ENCODE measurements around the gene C12orf42.

The C12orf42 gene

DNA sequence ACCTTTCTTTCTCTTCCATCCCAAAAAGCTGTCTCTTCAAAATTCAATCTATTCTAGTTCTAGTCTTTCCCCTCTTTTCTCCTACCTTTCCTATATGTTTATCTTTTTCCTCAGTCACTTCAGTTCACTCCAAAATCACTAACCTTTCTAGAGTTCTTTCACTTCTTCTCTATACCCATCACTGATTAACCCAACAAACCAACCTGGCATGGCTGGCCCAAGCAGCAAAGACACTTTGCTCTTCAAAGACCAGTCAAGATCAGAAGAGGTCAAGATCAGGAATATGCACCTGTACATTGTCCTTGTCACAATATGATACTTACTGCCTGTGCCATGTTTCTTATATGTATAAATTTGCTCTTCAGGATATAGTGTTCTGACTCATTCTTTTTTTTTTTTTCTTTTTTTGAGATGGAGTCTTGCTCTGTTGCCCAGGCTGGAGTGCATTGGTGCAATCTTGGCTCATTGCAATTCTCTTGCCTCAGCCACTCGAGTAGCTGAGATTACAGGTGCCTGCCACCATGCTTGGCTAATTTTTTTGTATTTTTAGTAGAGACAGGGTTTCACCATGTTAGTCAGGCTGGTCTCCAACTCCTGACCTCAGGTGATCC lies 112.9 kb downstream of the C12orf42 start:
- Histone ChIP-seq H3K27me3 (ENCODE audit: insufficient read depth, low read length) (no peaks in the 10 kb centered on the region), H3K9me3 (ENCODE audit: low read length) (no peaks in the 10 kb centered on the region), H3K4me1 (ENCODE audit: insufficient read depth, low read length, severe bottlenecking) (no peaks in the 10 kb centered on the region), H3F3A (ENCODE audit: insufficient read depth, low read length) (no peaks in the 10 kb centered on the region), H3K9me2 (ENCODE audit: low read depth, low read length) (no peaks in the 10 kb centered on the region), H4K20me1 (ENCODE audit: insufficient read depth, low read length) (no peaks in the 10 kb centered on the region), H3K79me2 (ENCODE audit: insufficient read depth, low read length) (no peaks in the 10 kb centered on the region), H2AFZ (ENCODE audit: low read length) (no peak overlapping the region), H3K27ac (ENCODE audit: low read depth, low read length, poor library complexity, severe bottlenecking) (no peak overlapping the region), H3K9ac (ENCODE audit: low read length) (no peak overlapping the region), H3K4me3 (ENCODE audit: low read depth, low read length, poor library complexity, severe bottlenecking) (no peak overlapping the region), H3K4me2 (ENCODE audit: low read length) (no peak overlapping the region), H3K36me3 (ENCODE audit: insufficient read depth, low read length) (no peaks in the 10 kb centered on the region)
- TF ChIP-seq, protein P1, sequence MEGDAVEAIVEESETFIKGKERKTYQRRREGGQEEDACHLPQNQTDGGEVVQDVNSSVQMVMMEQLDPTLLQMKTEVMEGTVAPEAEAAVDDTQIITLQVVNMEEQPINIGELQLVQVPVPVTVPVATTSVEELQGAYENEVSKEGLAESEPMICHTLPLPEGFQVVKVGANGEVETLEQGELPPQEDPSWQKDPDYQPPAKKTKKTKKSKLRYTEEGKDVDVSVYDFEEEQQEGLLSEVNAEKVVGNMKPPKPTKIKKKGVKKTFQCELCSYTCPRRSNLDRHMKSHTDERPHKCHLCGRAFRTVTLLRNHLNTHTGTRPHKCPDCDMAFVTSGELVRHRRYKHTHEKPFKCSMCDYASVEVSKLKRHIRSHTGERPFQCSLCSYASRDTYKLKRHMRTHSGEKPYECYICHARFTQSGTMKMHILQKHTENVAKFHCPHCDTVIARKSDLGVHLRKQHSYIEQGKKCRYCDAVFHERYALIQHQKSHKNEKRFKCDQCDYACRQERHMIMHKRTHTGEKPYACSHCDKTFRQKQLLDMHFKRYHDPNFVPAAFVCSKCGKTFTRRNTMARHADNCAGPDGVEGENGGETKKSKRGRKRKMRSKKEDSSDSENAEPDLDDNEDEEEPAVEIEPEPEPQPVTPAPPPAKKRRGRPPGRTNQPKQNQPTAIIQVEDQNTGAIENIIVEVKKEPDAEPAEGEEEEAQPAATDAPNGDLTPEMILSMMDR (IDR thresholded peaks at IDR 0.05; ENCODE audit: low read length), result no peak
- TF ChIP-seq EZH2 (IDR thresholded peaks at IDR 0.05; ENCODE audit: borderline replicate concordance, low read length), result no peak

DNA sequence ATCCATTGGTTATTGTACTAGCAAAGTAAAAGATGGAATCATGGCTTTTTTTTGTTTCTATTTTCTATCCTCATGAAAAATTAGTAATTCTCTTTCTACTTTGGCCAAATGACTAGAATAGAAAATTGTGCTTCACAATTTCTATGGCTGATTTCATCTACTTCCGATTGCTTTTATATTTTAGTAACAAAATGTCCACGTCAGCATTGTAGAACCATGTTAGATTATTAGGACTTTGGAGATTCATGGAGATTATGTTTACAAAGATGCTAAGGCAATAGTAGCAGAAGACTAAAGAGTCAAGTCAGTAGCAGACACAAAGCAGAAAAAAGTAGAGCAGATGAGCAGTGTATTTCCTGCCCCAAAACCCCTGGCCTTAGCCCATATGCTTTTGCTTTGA lies 113.6 kb downstream of the C12orf42 start:
- H3K4me1 ChIP-seq (ENCODE audit: insufficient read depth, low read length, severe bottlenecking), result no peaks in the 10 kb centered on the region
- no peak overlapping the region for H2AFZ ChIP-seq (ENCODE audit: low read length)
- no peaks in the 10 kb centered on the region for H3F3A ChIP-seq (ENCODE audit: insufficient read depth, low read length)
- no peaks in the 10 kb centered on the region for H3K79me2 ChIP-seq (ENCODE audit: insufficient read depth, low read length)
- no peaks in the 10 kb centered on the region for H3K27me3 ChIP-seq (ENCODE audit: insufficient read depth, low read length)
- H3K9me3 ChIP-seq (ENCODE audit: low read length), result no peaks in the 10 kb centered on the region
- H3K27ac ChIP-seq (ENCODE audit: low read depth, low read length, poor library complexity, severe bottlenecking), result no peak overlapping the region
- no peaks in the 10 kb centered on the region for H3K9me2 ChIP-seq (ENCODE audit: low read depth, low read length)
- H3K9ac ChIP-seq (ENCODE audit: low read length), result no peak overlapping the region
- no peak overlapping the region for H3K4me3 ChIP-seq (ENCODE audit: low read depth, low read length, poor library complexity, severe bottlenecking)
- no peaks in the 10 kb centered on the region for H3K36me3 ChIP-seq (ENCODE audit: insufficient read depth, low read length)
- H4K20me1 ChIP-seq (ENCODE audit: insufficient read depth, low read length), result no peaks in the 10 kb centered on the region
- no peak overlapping the region for H3K4me2 ChIP-seq (ENCODE audit: low read length)
- no peak for TF ChIP-seq EZH2 (IDR thresholded peaks at IDR 0.05; ENCODE audit: borderline replicate concordance, low read length)
- TF ChIP-seq, protein P1 (IDR thresholded peaks at IDR 0.05; ENCODE audit: low read length), result no peak

DNA sequence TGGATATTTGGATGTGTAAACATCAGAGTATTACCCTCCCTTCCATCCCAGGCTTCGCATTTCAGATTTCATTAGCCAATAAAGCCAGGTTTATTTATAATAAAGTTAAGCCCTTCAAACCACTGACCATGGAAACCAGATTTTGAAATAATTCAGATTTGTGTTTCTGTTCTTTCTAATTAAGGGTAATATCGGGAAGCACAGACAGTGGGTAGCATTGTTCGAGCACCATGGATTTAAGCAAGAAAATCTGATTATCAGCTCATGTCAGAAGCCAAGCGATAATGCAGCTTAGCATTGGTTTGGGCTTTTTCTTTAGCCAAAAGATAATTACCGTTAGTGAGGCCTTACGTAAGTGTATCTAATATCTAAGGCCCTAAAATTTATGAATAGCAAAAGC lies 116.1 kb downstream of the C12orf42 start:
- no peak for TF ChIP-seq EZH2 (IDR thresholded peaks at IDR 0.05; ENCODE audit: borderline replicate concordance, low read length)
- TF ChIP-seq, protein P1 (IDR thresholded peaks at IDR 0.05; ENCODE audit: low read length), result no peak
- Histone ChIP-seq H3K79me2 (ENCODE audit: insufficient read depth, low read length) (no peaks in the 10 kb centered on the region), H3K36me3 (ENCODE audit: insufficient read depth, low read length) (no peaks in the 10 kb centered on the region), H3K27me3 (ENCODE audit: insufficient read depth, low read length) (no peaks in the 10 kb centered on the region), H3K27ac (ENCODE audit: low read depth, low read length, poor library complexity, severe bottlenecking) (no peak overlapping the region), H4K20me1 (ENCODE audit: insufficient read depth, low read length) (no peaks in the 10 kb centered on the region), H3F3A (ENCODE audit: insufficient read depth, low read length) (no peaks in the 10 kb centered on the region), H2AFZ (ENCODE audit: low read length) (no peak overlapping the region), H3K4me1 (ENCODE audit: insufficient read depth, low read length, severe bottlenecking) (no peaks in the 10 kb centered on the region), H3K4me2 (ENCODE audit: low read length) (no peak overlapping the region), H3K9ac (ENCODE audit: low read length) (no peak overlapping the region), H3K4me3 (ENCODE audit: low read depth, low read length, poor library complexity, severe bottlenecking) (no peak overlapping the region), H3K9me3 (ENCODE audit: low read length) (no peaks in the 10 kb centered on the region), H3K9me2 (ENCODE audit: low read depth, low read length) (no peaks in the 10 kb centered on the region)
